HG02798 (cell line): ENCODE data around the gene OR1E1.
"Not testable (repeated sequence)": the region's sequence is repeated elsewhere in the genome, so short reads cannot be mapped to it uniquely, and the experiment has no call there.

Experiments
- ATAC-seq: cut with Tn5 transposase; IDR thresholded peaks from one replicate; pipeline ENCODE4 v1.9.1; 2021; ENCODE audit warnings: mild to moderate bottlenecking; ENCODE audit not compliant: unreplicated experiment, poor library complexity

OR1E1 gene, protein sequence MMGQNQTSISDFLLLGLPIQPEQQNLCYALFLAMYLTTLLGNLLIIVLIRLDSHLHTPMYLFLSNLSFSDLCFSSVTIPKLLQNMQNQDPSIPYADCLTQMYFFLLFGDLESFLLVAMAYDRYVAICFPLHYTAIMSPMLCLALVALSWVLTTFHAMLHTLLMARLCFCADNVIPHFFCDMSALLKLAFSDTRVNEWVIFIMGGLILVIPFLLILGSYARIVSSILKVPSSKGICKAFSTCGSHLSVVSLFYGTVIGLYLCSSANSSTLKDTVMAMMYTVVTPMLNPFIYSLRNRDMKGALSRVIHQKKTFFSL

DNA sequence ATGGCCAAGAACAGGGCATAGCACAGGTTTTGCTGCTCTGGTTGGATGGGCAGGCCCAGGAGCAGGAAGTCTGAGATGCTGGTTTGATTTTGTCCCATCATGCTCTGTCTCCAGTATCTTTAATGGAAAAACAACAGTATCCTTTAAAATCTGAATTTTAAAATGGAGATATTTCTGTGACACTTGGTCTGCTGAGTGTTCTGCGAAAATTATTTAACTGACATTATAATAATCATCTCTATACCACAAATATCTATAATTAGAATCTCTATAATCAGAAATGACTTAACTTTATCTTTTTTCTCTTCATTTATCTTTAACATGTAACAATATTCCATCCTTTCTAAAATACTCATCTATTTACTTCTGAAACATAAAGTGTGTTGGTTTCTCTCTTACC, at the start of gene OR1E1:
Gene OR1E1 (minus strand): TSS at position 101 of the 400 bp plus-strand sequence. CDS start 0 bp downstream, at position 101.
- ATAC-seq: no peak

- no peak for ATAC-seq
These were observed 49.4 kb upstream of the OR1E1 start for GRCh38 chr17:3447625-3448024.

DNA sequence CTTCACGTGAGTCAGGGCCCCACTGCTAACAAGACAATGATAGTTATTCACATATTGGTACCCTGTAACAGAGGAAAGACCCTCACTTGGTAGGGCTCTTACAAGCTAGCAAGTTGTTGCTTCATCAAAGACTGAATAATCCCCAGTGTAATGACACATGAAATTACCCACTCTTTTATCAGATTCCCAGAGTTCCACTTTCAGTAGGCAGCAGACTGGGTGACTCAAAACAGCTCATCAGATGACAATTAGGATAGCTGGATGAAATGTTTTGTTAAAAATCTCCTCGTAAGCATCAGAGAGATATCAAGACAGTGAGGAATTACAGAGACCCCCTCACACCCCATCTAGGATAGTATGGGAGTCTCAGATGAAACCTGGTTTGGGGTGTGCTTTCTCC, 42.2 kb upstream of the OR1E1 start:
- no peak for ATAC-seq

GRCh38 chr17:3438368-3438767, 40.2 kb upstream of the OR1E1 start:
- ATAC-seq: no peak

- no peak for ATAC-seq
These were observed 35.5 kb upstream of the OR1E1 start, which contains the start of gene OR1E2 for GRCh38 chr17:3433741-3434140. OR1E2 (minus strand) TSS chr17:3433841; CDS start chr17:3433841, 0 bp downstream.

GRCh38 chr17:3433215-3433614, 35.0 kb upstream of the OR1E1 start:
- not testable (repeated sequence) for ATAC-seq

GRCh38 chr17:3418222-3418621, 20.0 kb upstream of the OR1E1 start:
- ATAC-seq: no peak

DNA sequence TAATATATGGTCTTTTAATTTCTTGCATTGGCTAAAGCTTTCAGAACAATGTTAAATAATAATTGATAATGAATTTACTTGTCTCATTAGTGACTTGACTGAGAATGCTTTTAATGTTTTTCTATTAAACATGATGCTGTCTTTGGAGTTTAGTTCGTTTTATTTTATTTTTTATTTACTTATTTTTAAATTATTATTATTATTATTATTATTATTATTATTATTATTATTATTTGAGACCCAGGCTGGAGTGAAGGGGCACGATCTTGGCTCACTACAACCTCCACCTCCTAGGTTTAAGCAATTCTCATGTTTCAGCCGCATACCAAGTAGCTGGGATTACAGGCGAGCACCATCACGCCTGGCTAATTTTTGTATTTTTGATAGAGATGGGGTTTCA, 17.4 kb upstream of the OR1E1 start:
- no peak for ATAC-seq

- ATAC-seq: not testable (repeated sequence)
These were observed 14.0 kb upstream of the OR1E1 start for GRCh38 chr17:3412216-3412615.

- ATAC-seq: no peak
These were observed 12.9 kb upstream of the OR1E1 start, which contains the start of gene OR3A3 for GRCh38 chr17:3411070-3411469. OR3A3 (plus strand) TSS chr17:3411370.

DNA sequence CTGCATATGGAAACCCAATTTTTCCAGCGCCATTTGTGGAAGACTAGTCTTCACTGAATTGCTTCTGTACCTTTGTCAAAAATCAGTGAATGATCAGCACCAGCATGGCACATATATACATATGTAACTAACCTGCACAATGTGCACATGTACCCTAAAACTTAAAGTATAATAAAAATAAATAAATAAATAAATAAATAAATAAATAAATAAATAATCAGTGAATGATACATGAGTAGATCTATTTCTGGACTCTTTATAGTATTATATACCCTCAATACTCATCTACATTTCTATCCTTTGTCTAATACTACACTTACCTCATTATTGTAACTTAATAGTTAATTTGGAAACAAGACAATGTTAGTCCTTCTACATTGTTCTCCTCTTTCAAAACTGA, 5.6 kb upstream of the OR1E1 start:
- not testable (repeated sequence) for ATAC-seq

GRCh38 chr17:3401786-3402185, 3.6 kb upstream of the OR1E1 start:
- no peak for ATAC-seq

- ATAC-seq: no peak
These were observed 1.8 kb upstream of the OR1E1 start for GRCh38 chr17:3400055-3400454.

GRCh38 chr17:3397801-3398200, 409 bp downstream of the OR1E1 start:
- ATAC-seq: not testable (repeated sequence)

- ATAC-seq: no peak
These were observed 8.4 kb downstream of the OR1E1 start for GRCh38 chr17:3389791-3390190.

DNA sequence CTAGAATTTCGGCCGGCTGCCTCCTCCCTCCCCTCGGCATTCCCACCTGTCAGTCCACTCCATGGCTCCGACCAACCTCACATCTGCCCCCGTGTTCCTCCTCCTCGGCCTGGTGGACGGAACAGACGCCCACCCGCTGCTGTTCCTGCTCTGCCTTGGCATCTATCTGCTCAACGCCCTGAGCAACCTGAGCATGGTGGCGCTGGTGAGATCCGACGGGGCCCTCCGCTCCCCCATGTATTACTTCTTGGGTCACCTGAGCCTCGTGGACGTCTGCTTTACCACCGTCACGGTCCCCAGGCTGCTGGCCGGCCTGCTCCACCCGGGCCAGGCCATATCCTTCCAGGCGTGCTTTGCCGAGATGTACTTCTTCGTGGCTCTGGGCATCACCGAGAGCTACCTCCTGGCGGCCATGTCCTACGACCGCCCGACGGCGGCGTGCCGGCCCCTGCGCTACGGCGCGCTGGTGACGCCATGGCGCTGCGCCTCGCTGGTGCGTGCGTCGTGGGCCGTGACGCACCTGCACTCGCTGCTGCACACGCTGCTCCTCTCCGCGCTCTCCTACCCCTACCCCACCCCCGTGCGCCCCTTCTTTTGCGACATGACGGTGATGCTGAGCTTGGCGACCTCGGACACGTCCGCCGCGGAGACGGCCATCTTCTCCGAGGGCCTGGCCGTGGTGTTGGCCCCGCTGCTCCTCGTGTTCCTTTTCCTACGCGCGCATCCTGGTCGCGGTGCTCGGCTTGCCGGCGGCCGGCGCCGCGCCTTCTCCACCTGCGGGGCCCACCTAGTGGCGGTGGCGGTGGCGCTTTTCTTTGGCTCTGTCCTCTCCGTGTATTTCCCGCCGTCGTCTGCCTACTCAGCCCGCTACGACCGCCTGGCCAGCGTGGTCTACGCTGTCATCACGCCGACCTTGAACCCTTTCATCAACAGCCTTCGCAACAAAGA, 12.1 kb downstream of the OR1E1 start, which contains the start of gene OR3A2:
Gene OR3A2 (minus strand): TSS at position 440 of the 948 bp plus-strand sequence.
- no peak for ATAC-seq

GRCh38 chr17:3381957-3382356, 16.3 kb downstream of the OR1E1 start:
- ATAC-seq: no peak

GRCh38 chr17:3378321-3378720, 19.9 kb downstream of the OR1E1 start:
- no peak for ATAC-seq

- ATAC-seq: not testable (repeated sequence)
These were observed 27.0 kb downstream of the OR1E1 start for GRCh38 chr17:3371167-3371566.
